ENCODE results near the gene ADGRB3.
"Not testable (repeated sequence)": the region's sequence is repeated elsewhere in the genome, so short reads cannot be mapped to it uniquely, and the experiment has no call there.

ADGRB3 gene

GRCh38 chr6:68975064-68975463 lies 340.0 kb downstream of the ADGRB3 start:
- no peak overlapping the region for H3K4me3 ChIP-seq (replicated peaks; ENCODE audit: low read depth, low read length)
- TF ChIP-seq CTCF (IDR thresholded peaks at IDR 0.05; ENCODE audit: low read length, missing control alignments): peak; percentile 45
- DNase-seq (ENCODE audit: low read depth): peak; percentile 30

- H3K4me3 ChIP-seq (replicated peaks; ENCODE audit: low read depth, low read length): no peak overlapping the region
- no peak for TF ChIP-seq CTCF (IDR thresholded peaks at IDR 0.05; ENCODE audit: low read length, missing control alignments)
- DNase-seq (ENCODE audit: low read depth): no peak
Measured at GRCh38 chr6:68975816-68976215, 340.7 kb downstream of the ADGRB3 start.

- no peak overlapping the region for H3K4me3 ChIP-seq (replicated peaks; ENCODE audit: low read depth, low read length)
- peak; percentile 21 for TF ChIP-seq CTCF (IDR thresholded peaks at IDR 0.05; ENCODE audit: low read length, missing control alignments)
- peak; percentile 7 for DNase-seq (ENCODE audit: low read depth)
Measured at GRCh38 chr6:68976260-68976659, 341.2 kb downstream of the ADGRB3 start.

GRCh38 chr6:68978411-68978810 lies 343.3 kb downstream of the ADGRB3 start:
- TF ChIP-seq CTCF (IDR thresholded peaks at IDR 0.05; ENCODE audit: low read length, missing control alignments): no peak
- H3K4me3 ChIP-seq (replicated peaks; ENCODE audit: low read depth, low read length): no peak overlapping the region
- DNase-seq (ENCODE audit: low read depth): no peak

GRCh38 chr6:68981668-68982067 lies 346.6 kb downstream of the ADGRB3 start:
- DNase-seq (ENCODE audit: low read depth): not testable (repeated sequence)

GRCh38 chr6:68988698-68989097 lies 353.6 kb downstream of the ADGRB3 start:
- no peak for TF ChIP-seq CTCF (IDR thresholded peaks at IDR 0.05; ENCODE audit: low read length, missing control alignments)
- no peak for DNase-seq (ENCODE audit: low read depth)
- no peak overlapping the region for H3K4me3 ChIP-seq (replicated peaks; ENCODE audit: low read depth, low read length)

More at GRCh38 chr6:68981668-68982067, 346.6 kb downstream of the ADGRB3 start:
- not testable (repeated sequence) for H3K4me3 ChIP-seq (replicated peaks; ENCODE audit: low read depth, low read length)

GRCh38 chr6:68990317-68990716 lies 355.2 kb downstream of the ADGRB3 start:
- DNase-seq (ENCODE audit: low read depth): no peak
- no peak for TF ChIP-seq CTCF (IDR thresholded peaks at IDR 0.05; ENCODE audit: low read length, missing control alignments)
- no peak overlapping the region for H3K4me3 ChIP-seq (replicated peaks; ENCODE audit: low read depth, low read length)
